OCI-M2 (cell line): ENCODE results near the gene PIGL.
"Not testable (repeated sequence)": the region's sequence is repeated elsewhere in the genome, so short reads cannot be mapped to it uniquely, and the experiment has no call there.

ENCODE experiments used
- DNase-seq: peaks from one replicate; lab custom pipeline; 2025; ENCODE audit not compliant: unreplicated experiment; lab: John Stamatoyannopoulos, UW

PIGL gene

GRCh38 chr17:16216341-16217001 lies 539 bp upstream of the PIGL start:
- not testable (repeated sequence) for DNase-seq

GRCh38 chr17:16222406-16222805 lies 5.4 kb downstream of the PIGL start:
- no peak for DNase-seq

- DNase-seq = not testable (repeated sequence)
Observed at GRCh38 chr17:16229912-16230561, 13.0 kb downstream of the PIGL start.

GRCh38 chr17:16232391-16232790 lies 15.4 kb downstream of the PIGL start:
- no peak for DNase-seq

- no peak for DNase-seq
Observed at GRCh38 chr17:16239931-16240330, 22.9 kb downstream of the PIGL start.

GRCh38 chr17:16241906-16242399 lies 24.9 kb downstream of the PIGL start:
- no peak for DNase-seq

GRCh38 chr17:16243385-16243784 lies 26.4 kb downstream of the PIGL start:
- DNase-seq = no peak

- no peak for DNase-seq
Observed at GRCh38 chr17:16243801-16244567, 27.0 kb downstream of the PIGL start.

- no peak for DNase-seq
Observed at GRCh38 chr17:16247586-16247984, 30.6 kb downstream of the PIGL start.

- no peak for DNase-seq
Observed at GRCh38 chr17:16250635-16251034, 33.6 kb downstream of the PIGL start.

- DNase-seq = no peak
Observed at GRCh38 chr17:16251043-16251442, 34.0 kb downstream of the PIGL start.

- DNase-seq = no peak
Observed at GRCh38 chr17:16251556-16251955, 34.5 kb downstream of the PIGL start.

GRCh38 chr17:16254773-16255400 lies 37.9 kb downstream of the PIGL start:
- no peak for DNase-seq

GRCh38 chr17:16255481-16255921 lies 38.5 kb downstream of the PIGL start:
- no peak for DNase-seq

GRCh38 chr17:16258901-16259300 lies 41.9 kb downstream of the PIGL start:
- DNase-seq = no peak

GRCh38 chr17:16259926-16260325 lies 42.9 kb downstream of the PIGL start:
- DNase-seq = no peak

- no peak for DNase-seq
Observed at GRCh38 chr17:16261049-16261448, 44.0 kb downstream of the PIGL start.

- no peak for DNase-seq
Observed at GRCh38 chr17:16262201-16262600, 45.2 kb downstream of the PIGL start.

GRCh38 chr17:16267174-16267573 lies 50.2 kb downstream of the PIGL start:
- DNase-seq = no peak

- DNase-seq = no peak
Observed at GRCh38 chr17:16269658-16270057, 52.6 kb downstream of the PIGL start.

- no peak for DNase-seq
Observed at GRCh38 chr17:16272111-16272840, 55.3 kb downstream of the PIGL start.
